OCI-LY1 (cell line): ENCODE measurements around the gene COPRS.

Experiments
- CTCF ChIP-seq: fragments of 200-600 bp; sonication (generic), shearing (Covaris generic); IDR thresholded peaks from 2 replicates; pipeline ENCODE4 v1.5.1; 2017; ENCODE audit warnings: mild to moderate bottlenecking, antibody characterized with exemption, low read length, moderate library complexity, mixed read lengths
- EZH2 ChIP-seq: fragments of 200-600 bp; sonication (generic), shearing (Covaris generic); IDR thresholded peaks from 2 replicates; pipeline ENCODE4 v1.8.0; 2017; ENCODE audit warnings: borderline replicate concordance, mixed run types, mild to moderate bottlenecking, antibody characterized with exemption, low read length, moderate library complexity, mixed read lengths

GRCh38 chr17:31888124-31888523, 29.1 kb upstream of the COPRS start:
- TF ChIP-seq EZH2 (no peak), CTCF (no peak)
